Measurements from ENCODE around the gene ERGIC1.
"Not testable (repeated sequence)": the region's sequence is repeated elsewhere in the genome, so short reads cannot be mapped to it uniquely, and the experiment has no call there.

ERGIC1 gene

DNA sequence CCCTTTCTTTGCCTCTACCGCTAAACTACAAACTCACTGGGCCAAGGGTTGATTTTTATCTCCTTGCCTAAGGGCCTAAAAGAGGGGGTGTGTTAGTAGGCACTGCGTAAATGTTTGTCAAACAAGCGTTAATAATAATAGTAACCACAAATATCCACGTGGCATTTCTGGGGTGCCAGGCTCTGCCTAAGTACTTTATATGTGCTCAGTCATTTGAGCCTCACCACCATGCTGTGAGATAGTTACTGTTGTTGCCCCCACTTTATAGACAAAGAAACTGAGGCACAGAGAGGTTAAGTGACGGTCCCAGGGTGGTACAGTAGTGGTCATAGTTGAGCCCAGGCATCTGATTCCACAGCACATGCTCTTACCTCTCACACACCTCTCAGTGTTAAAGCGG, 52.4 kb downstream of the ERGIC1 start:
- Histone ChIP-seq H3K4me3 (ENCODE audit: low read depth, low read length) (no peak overlapping the region), H3K9ac (ENCODE audit: low read depth, low read length) (no peak overlapping the region), H3K4me1 (ENCODE audit: control insufficient read depth, insufficient read depth, low read length) (peaks cover 2% of the 10 kb centered on the region), H3K9me3 (ENCODE audit: control insufficient read depth, insufficient read depth, low read length) (no peaks in the 10 kb centered on the region), H3K27me3 (ENCODE audit: control insufficient read depth, insufficient read depth, low read length) (no peaks in the 10 kb centered on the region), H3K36me3 (ENCODE audit: control insufficient read depth, insufficient read depth, low read length) (peaks cover 13% of the 10 kb centered on the region)

DNA sequence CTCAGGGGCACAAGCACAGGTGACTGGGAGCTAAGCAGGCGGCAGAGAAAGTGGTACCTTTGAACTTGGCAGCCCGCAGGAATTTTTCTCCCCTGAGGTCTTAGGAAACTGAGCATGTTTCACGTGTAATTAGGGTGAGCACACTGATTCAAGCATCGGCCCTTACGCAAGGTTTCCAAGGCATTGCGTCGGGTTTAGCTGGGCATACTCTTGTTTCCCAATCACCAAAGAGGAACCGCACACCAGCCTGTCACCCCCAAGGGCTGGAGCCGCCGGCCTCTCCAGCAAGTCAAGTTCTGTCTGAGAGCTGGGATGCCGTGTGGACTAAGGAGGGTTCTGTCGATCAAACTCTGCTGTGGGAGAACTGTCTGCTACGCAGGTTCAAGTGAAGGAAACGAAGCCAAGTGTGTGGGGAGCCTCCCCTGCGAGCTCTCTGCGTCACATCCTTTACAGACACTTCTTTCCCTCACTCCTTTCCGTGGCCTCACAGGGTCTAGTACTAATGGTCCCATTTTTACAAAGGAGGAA, 53.0 kb downstream of the ERGIC1 start:
- Histone ChIP-seq H3K27me3 (ENCODE audit: control insufficient read depth, insufficient read depth, low read length) (no peaks in the 10 kb centered on the region), H3K4me3 (ENCODE audit: low read depth, low read length) (no peak overlapping the region), H3K36me3 (ENCODE audit: control insufficient read depth, insufficient read depth, low read length) (peaks cover 13% of the 10 kb centered on the region), H3K9ac (ENCODE audit: low read depth, low read length) (no peak overlapping the region), H3K4me1 (ENCODE audit: control insufficient read depth, insufficient read depth, low read length) (peaks cover 2% of the 10 kb centered on the region), H3K9me3 (ENCODE audit: control insufficient read depth, insufficient read depth, low read length) (no peaks in the 10 kb centered on the region)

DNA sequence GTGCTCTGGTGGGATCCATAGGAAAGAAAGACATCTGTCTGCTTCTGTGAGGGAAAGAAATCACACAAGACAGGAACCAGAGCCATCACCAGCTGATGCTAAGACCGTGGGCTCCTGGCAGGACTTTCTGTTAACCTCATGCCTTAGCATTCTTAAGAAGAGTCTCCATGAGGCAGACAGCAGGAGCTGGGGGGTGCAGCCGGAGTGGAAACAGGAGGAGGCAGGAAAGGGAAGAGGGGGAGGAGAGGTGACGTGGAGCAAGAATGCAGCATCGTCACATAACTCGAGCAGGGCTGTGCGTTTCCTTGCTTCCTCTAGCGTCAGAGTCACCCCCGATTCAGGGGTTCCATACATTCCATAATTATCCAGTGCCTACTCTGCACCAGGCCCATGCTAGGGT, 53.6 kb downstream of the ERGIC1 start:
- Histone ChIP-seq H3K36me3 (ENCODE audit: control insufficient read depth, insufficient read depth, low read length) (peaks cover 13% of the 10 kb centered on the region), H3K27me3 (ENCODE audit: control insufficient read depth, insufficient read depth, low read length) (no peaks in the 10 kb centered on the region), H3K9ac (ENCODE audit: low read depth, low read length) (no peak overlapping the region), H3K4me1 (ENCODE audit: control insufficient read depth, insufficient read depth, low read length) (peaks cover 2% of the 10 kb centered on the region), H3K4me3 (ENCODE audit: low read depth, low read length) (no peak overlapping the region), H3K9me3 (ENCODE audit: control insufficient read depth, insufficient read depth, low read length) (no peaks in the 10 kb centered on the region)

DNA sequence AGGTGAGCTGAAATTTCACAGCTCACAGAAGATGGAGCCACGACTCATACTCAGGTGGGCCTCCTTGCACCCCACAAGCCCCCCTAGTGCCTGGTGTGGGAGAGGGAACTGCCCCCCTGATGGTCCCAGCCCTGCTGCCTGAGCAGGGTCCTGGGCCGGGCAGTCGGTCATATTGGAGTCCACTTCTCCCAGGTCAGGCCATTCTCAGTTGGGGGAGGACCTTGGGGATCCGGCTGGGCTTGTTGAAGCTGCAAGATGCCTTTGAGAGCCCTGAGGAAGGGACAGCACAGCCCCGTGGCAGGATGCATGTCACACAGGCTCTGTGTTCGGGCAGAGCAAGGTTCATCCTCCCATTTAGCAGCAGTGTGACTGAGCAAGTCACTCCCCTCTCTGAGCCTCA, 56.6 kb downstream of the ERGIC1 start:
- no peak overlapping the region for H3K9ac ChIP-seq (ENCODE audit: low read depth, low read length)
- no peaks in the 10 kb centered on the region for H3K9me3 ChIP-seq (ENCODE audit: control insufficient read depth, insufficient read depth, low read length)
- no peak overlapping the region for H3K4me3 ChIP-seq (ENCODE audit: low read depth, low read length)
- H3K36me3 ChIP-seq (ENCODE audit: control insufficient read depth, insufficient read depth, low read length) = peaks cover 13% of the 10 kb centered on the region
- peaks cover 2% of the 10 kb centered on the region for H3K4me1 ChIP-seq (ENCODE audit: control insufficient read depth, insufficient read depth, low read length)
- H3K27me3 ChIP-seq (ENCODE audit: control insufficient read depth, insufficient read depth, low read length) = no peaks in the 10 kb centered on the region

DNA sequence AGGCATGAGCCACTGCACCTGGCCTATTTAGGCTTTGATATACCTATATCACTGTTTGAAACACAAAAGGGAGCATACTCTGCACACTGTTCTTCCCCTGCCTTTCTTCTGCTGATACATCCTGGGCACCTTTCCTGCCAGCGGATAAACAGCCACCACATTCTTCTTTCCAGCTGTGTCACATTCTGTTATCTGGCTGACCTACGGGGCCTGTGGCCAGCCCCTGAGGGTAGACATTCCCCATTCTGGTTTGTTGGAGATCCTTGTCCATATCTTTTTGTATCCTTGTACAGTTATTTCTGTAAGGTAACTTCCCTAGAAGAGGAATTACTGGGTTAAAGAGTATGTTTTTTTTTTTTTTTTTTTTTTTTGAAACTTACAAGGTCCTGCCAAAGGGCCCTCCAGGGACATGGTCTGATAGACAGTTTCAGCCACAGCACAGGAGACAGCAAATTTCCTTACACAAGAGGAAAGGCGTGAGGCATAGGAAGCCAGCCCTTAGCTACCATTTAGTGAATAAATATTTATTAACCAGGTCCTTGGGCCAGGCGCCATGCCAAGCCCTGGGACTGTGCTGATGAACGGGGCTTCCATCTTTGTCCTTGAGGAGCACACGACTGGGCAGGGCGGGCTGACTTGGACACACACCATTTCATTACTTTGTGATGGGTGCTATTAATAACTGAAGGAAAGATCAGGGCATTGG, 57.8 kb downstream of the ERGIC1 start:
- no peak overlapping the region for H3K4me3 ChIP-seq (ENCODE audit: low read depth, low read length)
- no peaks in the 10 kb centered on the region for H3K9me3 ChIP-seq (ENCODE audit: control insufficient read depth, insufficient read depth, low read length)
- peaks cover 14% of the 10 kb centered on the region for H3K36me3 ChIP-seq (ENCODE audit: control insufficient read depth, insufficient read depth, low read length)
- H3K27me3 ChIP-seq (ENCODE audit: control insufficient read depth, insufficient read depth, low read length) = no peaks in the 10 kb centered on the region
- no peaks in the 10 kb centered on the region for H3K4me1 ChIP-seq (ENCODE audit: control insufficient read depth, insufficient read depth, low read length)
- no peak overlapping the region for H3K9ac ChIP-seq (ENCODE audit: low read depth, low read length)

DNA sequence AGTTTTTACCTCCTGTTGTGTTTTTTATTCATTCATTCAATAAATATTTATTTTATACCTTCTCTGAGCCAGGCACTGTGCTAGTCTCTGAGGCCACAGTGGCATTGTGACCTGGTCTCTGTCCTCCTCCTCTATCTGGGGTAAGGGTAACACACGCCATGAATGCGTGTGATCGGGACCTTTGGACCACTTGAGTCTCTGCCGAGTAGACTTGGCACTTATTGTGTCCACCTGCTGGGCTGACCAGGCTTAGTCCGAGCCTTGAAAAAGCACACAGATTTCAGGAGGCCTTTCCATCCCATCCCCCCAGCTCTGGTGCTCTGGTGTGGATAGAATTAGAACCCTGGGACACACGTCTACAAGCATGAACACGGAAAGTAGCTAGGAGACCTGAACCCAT, 58.7 kb downstream of the ERGIC1 start:
- Histone ChIP-seq H3K9ac (ENCODE audit: low read depth, low read length) (no peak overlapping the region), H3K27me3 (ENCODE audit: control insufficient read depth, insufficient read depth, low read length) (no peaks in the 10 kb centered on the region), H3K9me3 (ENCODE audit: control insufficient read depth, insufficient read depth, low read length) (no peaks in the 10 kb centered on the region), H3K4me1 (ENCODE audit: control insufficient read depth, insufficient read depth, low read length) (no peaks in the 10 kb centered on the region), H3K36me3 (ENCODE audit: control insufficient read depth, insufficient read depth, low read length) (peaks cover 15% of the 10 kb centered on the region), H3K4me3 (ENCODE audit: low read depth, low read length) (no peak overlapping the region)

DNA sequence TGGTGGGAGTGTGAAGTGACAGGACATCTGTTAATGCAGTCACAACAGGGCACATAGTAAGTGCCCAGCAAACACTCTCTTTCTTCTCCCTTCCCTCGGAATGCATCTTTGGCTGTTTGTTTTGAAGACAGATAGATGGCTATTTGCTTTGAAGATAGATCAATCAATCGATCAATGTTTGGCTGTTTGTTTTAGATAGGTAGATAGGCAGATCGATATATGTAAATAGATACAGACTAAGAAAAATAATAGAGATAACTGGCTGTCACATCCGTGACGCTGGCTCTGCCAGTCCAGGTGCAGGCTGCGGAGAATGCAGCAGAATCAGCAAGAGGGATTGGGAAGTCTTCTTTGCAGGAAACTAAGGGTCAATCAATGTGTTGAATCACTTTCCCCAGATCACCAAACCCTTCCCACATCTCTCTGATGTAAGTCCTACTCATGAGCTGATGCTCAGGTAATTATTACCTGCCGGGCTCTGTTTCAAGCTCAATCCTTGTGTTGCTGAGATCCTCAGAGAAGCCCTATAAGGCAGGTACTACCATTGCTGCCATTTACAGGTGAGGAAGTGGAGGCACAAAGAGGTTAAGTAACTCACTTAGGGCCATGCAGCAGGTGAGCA, 60.8 kb downstream of the ERGIC1 start:
- Histone ChIP-seq H3K27me3 (ENCODE audit: control insufficient read depth, insufficient read depth, low read length) (no peaks in the 10 kb centered on the region), H3K4me1 (ENCODE audit: control insufficient read depth, insufficient read depth, low read length) (no peaks in the 10 kb centered on the region), H3K36me3 (ENCODE audit: control insufficient read depth, insufficient read depth, low read length) (peaks cover 26% of the 10 kb centered on the region), H3K9ac (ENCODE audit: low read depth, low read length) (no peak overlapping the region), H3K4me3 (ENCODE audit: low read depth, low read length) (no peak overlapping the region), H3K9me3 (ENCODE audit: control insufficient read depth, insufficient read depth, low read length) (no peaks in the 10 kb centered on the region)

DNA sequence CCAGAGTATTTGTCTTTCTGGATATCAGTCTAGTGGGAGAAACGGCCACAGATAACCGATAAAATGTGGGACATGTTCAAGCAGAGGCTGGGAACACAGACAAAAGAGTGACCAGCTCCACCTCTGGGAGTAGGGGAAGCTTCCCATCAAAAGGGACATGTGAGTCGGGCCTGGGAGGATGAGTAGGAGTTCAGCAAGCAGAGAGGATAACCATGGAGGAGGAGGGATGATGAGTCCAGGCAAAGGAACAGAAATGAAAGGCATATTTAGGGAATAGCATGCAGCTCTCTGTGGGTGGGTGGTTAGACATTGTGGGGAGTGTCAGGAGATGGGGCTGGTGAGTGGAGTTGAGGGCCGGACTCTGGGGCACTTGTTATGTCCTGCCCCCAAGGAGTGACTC, 61.5 kb downstream of the ERGIC1 start:
- H3K4me1 ChIP-seq (ENCODE audit: control insufficient read depth, insufficient read depth, low read length) = no peaks in the 10 kb centered on the region
- H3K27me3 ChIP-seq (ENCODE audit: control insufficient read depth, insufficient read depth, low read length) = no peaks in the 10 kb centered on the region
- no peak overlapping the region for H3K4me3 ChIP-seq (ENCODE audit: low read depth, low read length)
- no peaks in the 10 kb centered on the region for H3K9me3 ChIP-seq (ENCODE audit: control insufficient read depth, insufficient read depth, low read length)
- H3K36me3 ChIP-seq (ENCODE audit: control insufficient read depth, insufficient read depth, low read length) = peaks cover 24% of the 10 kb centered on the region
- H3K9ac ChIP-seq (ENCODE audit: low read depth, low read length) = no peak overlapping the region

DNA sequence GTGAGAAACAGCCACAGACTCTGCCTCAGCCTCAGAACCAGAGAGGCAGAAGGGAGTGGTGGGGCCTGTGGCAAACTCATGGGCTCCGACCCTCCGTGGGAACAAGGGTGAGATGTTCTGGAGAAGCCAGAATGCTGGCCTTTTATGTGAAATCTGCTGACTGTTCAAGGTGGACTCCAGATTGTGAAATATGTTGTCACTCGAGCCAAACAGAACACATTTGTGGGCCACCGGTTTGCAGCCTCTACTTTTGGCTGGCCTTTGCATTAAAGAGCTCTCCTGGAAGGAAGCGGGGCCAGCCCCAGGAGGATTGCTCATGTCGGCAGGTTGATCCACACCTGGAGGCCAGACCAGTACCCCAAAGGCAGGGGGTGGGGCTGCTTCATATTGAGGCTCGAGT, 62.4 kb downstream of the ERGIC1 start:
- peaks cover 21% of the 10 kb centered on the region for H3K36me3 ChIP-seq (ENCODE audit: control insufficient read depth, insufficient read depth, low read length)
- H3K9ac ChIP-seq (ENCODE audit: low read depth, low read length) = no peak overlapping the region
- H3K9me3 ChIP-seq (ENCODE audit: control insufficient read depth, insufficient read depth, low read length) = no peaks in the 10 kb centered on the region
- no peak overlapping the region for H3K4me3 ChIP-seq (ENCODE audit: low read depth, low read length)
- no peaks in the 10 kb centered on the region for H3K4me1 ChIP-seq (ENCODE audit: control insufficient read depth, insufficient read depth, low read length)
- H3K27me3 ChIP-seq (ENCODE audit: control insufficient read depth, insufficient read depth, low read length) = no peaks in the 10 kb centered on the region

DNA sequence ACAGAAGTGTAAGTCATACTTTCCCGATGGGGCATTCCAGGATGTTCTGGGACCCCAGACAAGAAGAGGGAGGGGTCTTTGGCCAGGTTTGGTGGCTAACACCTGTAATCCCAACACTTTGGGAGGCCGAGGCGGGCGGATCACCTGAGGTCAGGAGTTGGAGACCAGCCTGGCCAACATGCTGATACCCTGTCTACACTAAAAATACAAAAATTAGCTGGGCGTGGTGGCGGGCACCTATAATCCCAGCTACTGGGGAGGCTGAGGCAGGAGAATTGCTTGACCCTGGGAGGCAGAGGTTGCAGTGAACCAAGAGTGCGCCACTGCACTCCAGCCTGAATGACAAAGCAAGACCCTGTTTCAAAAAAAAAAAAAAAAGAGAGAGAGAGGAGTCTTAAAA, 63.0 kb downstream of the ERGIC1 start:
- not testable (repeated sequence) for H3K9ac ChIP-seq (ENCODE audit: low read depth, low read length); H3K4me3 ChIP-seq (ENCODE audit: low read depth, low read length); H3K27me3 ChIP-seq (ENCODE audit: control insufficient read depth, insufficient read depth, low read length); H3K4me1 ChIP-seq (ENCODE audit: control insufficient read depth, insufficient read depth, low read length); H3K9me3 ChIP-seq (ENCODE audit: control insufficient read depth, insufficient read depth, low read length)
- H3K36me3 ChIP-seq (ENCODE audit: control insufficient read depth, insufficient read depth, low read length) = peaks cover 21% of the 10 kb centered on the region

DNA sequence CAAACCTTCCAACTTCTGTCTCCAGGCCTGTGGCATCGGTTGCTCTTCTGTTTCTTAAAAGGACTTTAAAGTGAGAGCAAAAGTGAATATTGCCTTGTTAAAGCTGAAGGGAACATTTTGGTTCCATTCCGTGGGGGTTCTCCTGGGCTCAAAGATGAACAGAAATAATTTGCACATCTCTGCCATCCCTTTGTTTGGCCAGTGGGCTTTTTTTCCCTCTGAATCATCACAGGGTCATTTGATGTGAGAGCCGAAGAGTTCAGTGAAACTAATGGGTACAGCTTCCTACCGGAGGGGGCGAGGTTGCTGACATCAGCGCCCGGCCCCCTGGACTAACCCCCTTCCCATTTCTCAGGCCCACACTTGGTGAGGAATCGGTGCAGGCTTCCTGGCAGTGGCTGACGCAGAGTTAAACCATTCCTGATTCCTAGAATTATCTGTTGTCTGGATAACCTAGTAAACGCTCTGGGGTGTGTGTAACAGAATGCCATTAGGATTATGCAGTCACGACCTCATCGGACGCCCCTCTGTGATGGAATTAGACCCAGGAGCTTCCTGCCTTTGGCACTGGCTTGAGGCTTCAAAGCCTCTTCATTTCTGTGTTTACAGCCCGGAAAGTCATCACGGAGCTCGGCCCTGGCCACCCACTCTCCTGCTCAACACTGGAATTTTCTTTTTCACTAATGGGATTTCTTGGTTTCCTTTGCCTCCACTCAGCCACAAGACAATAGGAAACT, 63.6 kb downstream of the ERGIC1 start:
- H3K9me3 ChIP-seq (ENCODE audit: control insufficient read depth, insufficient read depth, low read length) = no peaks in the 10 kb centered on the region
- H3K27me3 ChIP-seq (ENCODE audit: control insufficient read depth, insufficient read depth, low read length) = no peaks in the 10 kb centered on the region
- H3K9ac ChIP-seq (ENCODE audit: low read depth, low read length) = no peak overlapping the region
- no peak overlapping the region for H3K4me3 ChIP-seq (ENCODE audit: low read depth, low read length)
- no peaks in the 10 kb centered on the region for H3K4me1 ChIP-seq (ENCODE audit: control insufficient read depth, insufficient read depth, low read length)
- peaks cover 21% of the 10 kb centered on the region for H3K36me3 ChIP-seq (ENCODE audit: control insufficient read depth, insufficient read depth, low read length)

All from iPS-15b (cell line).